AG04449 (cell line): ENCODE results near the gene OPA3.
A peak's percentile ranks its signal among the peaks of the same experiment; 100 is the strongest.

Experiments
- CTCF ChIA-PET: fragments of 350-600 bp; formaldehyde crosslinking; extraction: SDS; loops from one replicate; lab custom pipeline; 2021; ENCODE audit warnings: antibody characterized with exemption; lab: Yijun Ruan, JAX
- POLR2A ChIA-PET: fragments of 400-600, 350-600 bp; formaldehyde crosslinking; extraction: SDS; loops from one replicate; lab custom pipeline; 2020; ENCODE audit warnings: antibody characterized with exemption, inconsistent platforms; lab: Yijun Ruan, JAX
- DNase-seq: peaks from one replicate; pipeline ENCODE4 v3.0.0-alpha.2; 2010; ENCODE audit warnings: low read depth, low spot score
- H3K4me3 ChIP-seq: 2 replicates; pipeline ENCODE4 v1.5.1; 2011; ENCODE audit warnings: low read depth, mild to moderate bottlenecking, control low read depth, low read length
- TF ChIP-seq, protein P1 (sequence below): IDR thresholded peaks from one replicate; pipeline ENCODE4 v1.5.1; 2011; ENCODE audit warnings: mild to moderate bottlenecking, moderate library complexity, low read length, control low read depth, inconsistent platforms; ENCODE audit not compliant: insufficient read depth; ENCODE audit errors: missing control alignments

The OPA3 gene

DNA sequence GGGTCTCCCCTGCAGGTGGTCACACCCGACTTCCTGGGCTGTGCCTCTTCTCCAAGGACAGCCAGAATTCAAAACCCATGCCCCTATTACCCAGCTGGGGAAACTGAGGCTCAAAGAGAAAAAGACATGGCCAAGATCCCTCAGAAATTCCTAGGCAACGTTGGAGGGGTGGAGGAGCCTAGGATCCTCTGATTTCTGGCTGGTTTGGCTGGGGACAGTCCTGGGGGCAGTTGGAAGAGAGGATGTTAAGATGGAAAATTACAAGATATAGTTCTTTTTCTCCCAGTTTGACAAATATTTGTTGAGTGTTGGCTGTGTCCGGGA is 74.9 kb downstream of the OPA3 start:
- ChIA-PET POLR2A (no interaction called here), CTCF (interaction anchor here (0.7 to 2.2 kb wide), 6 partner anchors 13 to 292 kb away, joined by 3 to 7 read pairs (median 6); no protein-coding TSS in a partner anchor)
- no peak for DNase-seq
- H3K4me3 ChIP-seq, result peak overlapping the region; percentile 82
- TF ChIP-seq, protein P1, sequence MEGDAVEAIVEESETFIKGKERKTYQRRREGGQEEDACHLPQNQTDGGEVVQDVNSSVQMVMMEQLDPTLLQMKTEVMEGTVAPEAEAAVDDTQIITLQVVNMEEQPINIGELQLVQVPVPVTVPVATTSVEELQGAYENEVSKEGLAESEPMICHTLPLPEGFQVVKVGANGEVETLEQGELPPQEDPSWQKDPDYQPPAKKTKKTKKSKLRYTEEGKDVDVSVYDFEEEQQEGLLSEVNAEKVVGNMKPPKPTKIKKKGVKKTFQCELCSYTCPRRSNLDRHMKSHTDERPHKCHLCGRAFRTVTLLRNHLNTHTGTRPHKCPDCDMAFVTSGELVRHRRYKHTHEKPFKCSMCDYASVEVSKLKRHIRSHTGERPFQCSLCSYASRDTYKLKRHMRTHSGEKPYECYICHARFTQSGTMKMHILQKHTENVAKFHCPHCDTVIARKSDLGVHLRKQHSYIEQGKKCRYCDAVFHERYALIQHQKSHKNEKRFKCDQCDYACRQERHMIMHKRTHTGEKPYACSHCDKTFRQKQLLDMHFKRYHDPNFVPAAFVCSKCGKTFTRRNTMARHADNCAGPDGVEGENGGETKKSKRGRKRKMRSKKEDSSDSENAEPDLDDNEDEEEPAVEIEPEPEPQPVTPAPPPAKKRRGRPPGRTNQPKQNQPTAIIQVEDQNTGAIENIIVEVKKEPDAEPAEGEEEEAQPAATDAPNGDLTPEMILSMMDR, result no peak

DNA sequence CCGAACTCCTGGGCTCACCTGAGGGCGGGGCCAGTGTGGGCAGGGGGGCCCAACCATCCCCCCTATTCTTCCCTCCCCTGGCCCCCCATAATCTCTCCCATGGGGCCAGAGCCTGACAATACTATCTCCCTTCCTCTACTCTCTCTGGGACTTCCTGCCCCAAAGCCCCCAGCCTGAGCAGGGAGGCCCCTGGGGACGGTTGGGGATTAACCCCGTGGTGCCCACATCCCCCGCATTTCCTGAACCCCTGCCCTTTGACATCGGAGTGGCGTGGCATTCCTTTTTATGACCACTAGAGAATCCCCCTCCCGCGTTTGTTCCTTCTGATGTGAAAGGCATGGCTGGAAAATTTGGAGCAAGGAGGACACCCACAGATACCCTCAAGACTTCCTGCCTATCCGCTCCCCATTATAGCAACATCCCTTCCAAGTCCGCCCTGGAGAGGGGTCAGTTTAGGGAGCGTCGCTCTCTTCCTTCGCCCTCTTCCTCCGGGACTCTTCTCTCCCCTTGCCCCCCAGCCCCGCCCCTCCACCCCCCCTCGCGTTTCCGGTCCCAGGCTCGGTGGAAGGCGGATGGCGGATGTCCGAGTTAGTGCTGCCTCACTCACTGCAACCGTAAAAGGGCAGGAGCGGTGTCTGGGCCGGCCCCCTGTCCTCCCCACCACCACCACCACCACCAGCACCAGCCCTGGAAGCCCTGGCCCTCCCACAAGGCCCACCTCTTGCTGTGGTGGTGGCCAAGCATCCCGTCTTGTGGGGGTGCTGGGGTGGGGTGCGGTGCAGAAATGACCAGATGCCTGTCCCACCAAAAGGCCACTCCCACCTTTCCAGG is 75.5 kb downstream of the OPA3 start:
- no peak for DNase-seq
- peak overlapping the region; percentile 82 for H3K4me3 ChIP-seq
- CTCF ChIA-PET, result interaction anchor here (0.7 to 2.2 kb wide), 10 partner anchors 13 to 293 kb away, joined by 3 to 7 read pairs (median 6); no protein-coding TSS in a partner anchor
- POLR2A ChIA-PET, result no interaction called here
- TF ChIP-seq, protein P1, result no peak

DNA sequence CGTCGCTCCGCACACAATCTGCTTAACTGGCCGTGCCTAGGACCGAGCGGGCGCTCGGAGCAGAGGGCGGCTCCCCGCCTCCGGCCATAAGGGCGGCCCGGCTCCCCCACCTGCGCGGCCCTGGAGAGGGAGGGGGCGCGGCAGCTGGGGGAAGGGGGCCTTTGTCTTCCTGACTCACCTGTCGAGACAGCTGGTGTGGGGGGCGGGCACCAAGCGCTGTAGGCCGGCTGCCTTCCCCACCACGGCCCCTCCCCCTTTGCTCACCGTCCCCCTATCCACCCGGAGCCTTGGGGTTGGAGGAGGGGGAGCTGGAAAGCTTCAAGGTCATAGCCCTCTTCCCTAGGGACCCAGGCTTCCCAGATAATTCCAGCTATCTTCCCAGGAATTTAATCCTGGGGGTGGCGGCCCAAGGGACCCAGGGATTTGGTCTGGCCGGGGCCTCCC is 76.2 kb downstream of the OPA3 start:
- DNase-seq, result no peak
- TF ChIP-seq, protein P1, result no peak
- CTCF ChIA-PET, result interaction anchor here (0.6 to 1.9 kb wide), 5 partner anchors 23 to 134 kb away, joined by 3 to 7 read pairs (median 4); partner anchors contain the start of gene PPP1R13L
- H3K4me3 ChIP-seq, result peak overlapping the region; percentile 82
- POLR2A ChIA-PET, result interaction anchor here (0.9 to 1.0 kb wide), 2 partner anchors 9 to 12 kb away, joined by 3 to 5 read pairs; no protein-coding TSS in a partner anchor

DNA sequence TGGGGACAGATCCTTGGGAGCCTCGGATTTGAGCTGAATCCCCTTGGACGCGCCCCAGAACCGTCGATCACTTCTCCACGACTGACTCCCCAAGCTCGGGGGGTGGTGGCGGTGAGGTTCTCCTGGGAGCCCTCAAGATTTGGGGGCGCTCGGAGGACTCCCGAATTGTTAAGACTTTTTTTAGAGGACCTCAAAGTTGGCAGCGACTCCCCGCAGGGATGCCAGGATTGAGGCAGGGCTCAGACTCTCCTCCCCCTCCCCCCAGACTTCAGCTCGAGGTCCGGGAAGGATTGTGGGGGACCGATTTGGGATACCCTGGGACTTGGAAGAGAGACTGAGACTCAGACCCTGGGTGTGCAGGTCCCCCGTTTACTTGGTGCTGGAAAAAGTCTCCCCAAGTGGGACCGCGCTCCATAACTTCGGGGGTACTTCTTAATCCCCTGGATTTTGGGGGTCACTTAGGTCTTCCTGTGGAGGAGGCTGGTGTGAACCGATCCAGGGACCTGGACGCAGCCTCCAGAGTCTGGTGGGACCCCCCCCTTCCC is 76.7 kb downstream of the OPA3 start:
- no peak for DNase-seq
- ChIA-PET POLR2A (interaction anchor here (0.8 to 1.0 kb wide), 3 partner anchors 9 to 29 kb away, joined by 3 to 5 read pairs (median 3); no protein-coding TSS in a partner anchor), CTCF (interaction anchor here (0.6 to 1.9 kb wide), 5 partner anchors 22 to 134 kb away, joined by 3 to 7 read pairs (median 4); partner anchors contain the start of gene PPP1R13L)
- peak overlapping the region; percentile 82 for H3K4me3 ChIP-seq
- TF ChIP-seq, protein P1, result no peak

DNA sequence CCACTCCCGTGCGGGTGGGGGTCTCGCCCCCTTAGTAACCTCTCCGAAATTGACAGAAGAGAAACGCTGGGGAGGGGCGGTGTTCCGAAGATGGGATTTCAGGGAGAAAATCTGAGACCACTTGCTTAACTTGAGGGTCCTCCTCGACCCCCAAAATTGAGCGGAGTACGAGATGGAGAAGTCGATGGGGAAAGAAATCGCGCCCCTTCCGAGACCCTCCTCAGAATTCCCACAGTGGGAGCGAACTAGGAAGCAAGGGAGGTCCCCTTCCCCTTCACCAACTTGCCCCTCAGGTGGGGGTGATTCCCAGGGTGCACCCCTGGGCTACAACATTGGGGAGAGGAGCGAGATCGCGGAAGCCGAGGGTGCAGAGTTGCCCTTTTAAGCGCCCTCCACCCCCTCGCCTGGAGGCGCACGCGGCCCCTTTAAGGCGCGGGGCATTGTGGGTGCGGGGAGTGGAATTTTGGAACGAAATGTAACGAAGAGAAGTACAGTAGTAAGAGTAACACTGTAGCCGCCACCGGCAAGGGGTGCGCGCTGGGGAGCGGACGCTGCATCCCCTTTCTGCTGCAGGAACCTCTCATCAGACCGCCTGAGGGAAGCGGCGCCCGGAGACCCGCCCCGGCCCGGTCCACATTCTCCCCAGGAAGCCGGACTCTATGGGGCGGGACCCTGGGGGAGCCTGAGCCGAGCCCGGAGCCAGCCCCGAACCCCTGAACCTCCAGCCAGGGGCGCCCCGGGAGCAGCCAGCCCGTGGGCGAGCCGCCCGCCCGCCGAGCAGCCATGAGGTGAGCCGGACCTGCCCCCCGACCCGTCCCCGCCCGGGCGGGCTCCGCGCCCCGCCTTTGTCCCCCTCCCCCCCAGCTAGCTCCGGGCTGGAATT is 77.4 kb downstream of the OPA3 start, which contains the start of gene VASP:
Gene VASP, plus strand, starts transcription at position 491 of the 883 bp plus-strand sequence. Its CDS starts 293 bp downstream, at position 784.
- CTCF ChIA-PET, result interaction anchor here (1.5 to 1.9 kb wide), 3 partner anchors 22 to 135 kb away, joined by 4 to 7 read pairs (median 7); no protein-coding TSS in a partner anchor
- TF ChIP-seq, protein P1, result no peak
- H3K4me3 ChIP-seq, result peak within 1 kb of the TSS; percentile 82
- no peak for DNase-seq
- POLR2A ChIA-PET, result interaction anchor here (0.8 to 1.0 kb wide), 3 partner anchors 8 to 28 kb away, joined by 3 to 5 read pairs (median 3); no protein-coding TSS in a partner anchor
